LNCAP (cell line): ENCODE data around the gene B3GNT5.

Source experiments
- CTCF ChIP-seq: fragments of 450-650 bp; IDR thresholded peaks from 2 replicates; pipeline ENCODE4 v1.5.1; 2017; ENCODE audit warnings: mild to moderate bottlenecking

Gene B3GNT5

GRCh38 chr3:183270344-183270743 is 17.3 kb downstream of the B3GNT5 start:
- no peak for TF ChIP-seq CTCF

DNA sequence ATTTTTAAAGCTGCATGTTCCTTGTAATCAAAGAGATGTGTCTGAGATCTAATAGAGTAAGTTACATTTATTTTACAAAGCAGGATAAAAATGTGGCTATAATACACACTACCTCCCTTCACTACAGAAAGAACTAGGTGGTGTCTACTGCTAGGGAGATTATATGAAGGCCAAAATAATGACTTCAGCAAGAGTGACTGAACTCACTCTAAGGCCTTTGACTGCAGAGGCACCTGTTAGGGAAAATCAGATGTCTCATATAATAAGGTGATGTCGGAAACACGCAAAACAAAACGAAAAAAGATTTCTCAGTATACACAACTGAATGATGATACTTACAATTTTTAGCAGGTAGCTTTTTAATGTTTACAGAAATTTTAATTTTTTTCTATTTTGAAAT is 19.1 kb downstream of the B3GNT5 start:
- TF ChIP-seq CTCF, result no peak

GRCh38 chr3:183272791-183273190 is 19.7 kb downstream of the B3GNT5 start:
- no peak for TF ChIP-seq CTCF

DNA sequence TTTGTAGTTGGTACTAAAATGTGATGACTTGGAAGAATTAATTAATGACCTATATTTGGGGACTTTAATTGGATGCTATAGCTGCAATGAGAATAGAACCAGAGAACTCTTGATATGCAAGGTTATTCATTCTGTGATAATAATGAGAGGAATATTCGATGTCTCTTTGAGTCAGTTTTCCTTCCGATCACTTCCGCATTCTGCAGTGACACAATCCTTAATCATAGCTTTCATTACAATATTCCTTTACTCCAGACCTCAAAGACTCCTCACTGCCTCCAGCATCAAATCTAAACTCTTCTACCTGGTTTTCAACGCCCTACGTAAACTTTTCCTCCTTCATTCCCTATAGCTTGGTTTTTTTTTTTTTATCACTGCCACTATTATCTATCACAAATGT is 21.6 kb downstream of the B3GNT5 start:
- no peak for TF ChIP-seq CTCF

DNA sequence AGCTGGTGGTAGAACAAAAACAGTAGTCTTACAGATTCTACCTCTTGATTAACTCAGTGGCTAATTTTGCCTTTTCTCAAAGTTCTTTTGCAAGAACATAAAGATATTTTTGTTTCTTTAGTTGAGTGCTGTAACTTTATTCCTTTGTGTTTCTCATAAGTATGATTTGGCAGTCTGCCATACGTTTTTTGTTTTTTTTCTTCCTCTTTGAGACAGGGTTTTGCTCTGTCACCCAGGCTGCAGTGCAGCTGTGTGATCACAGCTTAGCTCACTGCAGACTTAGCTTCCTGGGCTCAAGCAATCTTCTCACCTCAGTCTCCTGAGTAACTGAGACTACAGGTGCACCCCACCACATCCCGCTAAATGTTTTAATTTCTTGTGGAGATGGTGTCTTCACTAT is 22.4 kb downstream of the B3GNT5 start:
- TF ChIP-seq CTCF, result no peak

- no peak for TF ChIP-seq CTCF
Measured at GRCh38 chr3:183275937-183276336, 22.9 kb downstream of the B3GNT5 start.

DNA sequence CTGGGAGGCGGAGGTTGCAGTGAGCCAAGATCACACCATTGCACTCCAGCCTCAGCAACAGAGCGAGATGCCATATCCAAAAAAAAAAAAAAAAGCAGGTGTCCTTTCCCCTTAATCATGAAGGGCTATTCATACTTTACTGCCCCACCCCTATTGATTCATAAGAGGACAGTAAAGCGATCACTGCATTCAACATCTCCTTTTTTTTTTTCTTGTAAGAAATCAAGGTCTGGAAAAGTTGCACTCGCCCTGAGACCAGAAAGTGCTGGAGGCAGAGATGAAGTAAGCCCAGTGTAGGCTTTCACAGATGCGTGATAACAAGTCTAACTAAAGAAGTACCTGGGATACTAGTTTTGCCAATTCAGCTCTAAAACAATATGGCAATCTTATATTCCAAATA is 24.2 kb downstream of the B3GNT5 start:
- no peak for TF ChIP-seq CTCF

DNA sequence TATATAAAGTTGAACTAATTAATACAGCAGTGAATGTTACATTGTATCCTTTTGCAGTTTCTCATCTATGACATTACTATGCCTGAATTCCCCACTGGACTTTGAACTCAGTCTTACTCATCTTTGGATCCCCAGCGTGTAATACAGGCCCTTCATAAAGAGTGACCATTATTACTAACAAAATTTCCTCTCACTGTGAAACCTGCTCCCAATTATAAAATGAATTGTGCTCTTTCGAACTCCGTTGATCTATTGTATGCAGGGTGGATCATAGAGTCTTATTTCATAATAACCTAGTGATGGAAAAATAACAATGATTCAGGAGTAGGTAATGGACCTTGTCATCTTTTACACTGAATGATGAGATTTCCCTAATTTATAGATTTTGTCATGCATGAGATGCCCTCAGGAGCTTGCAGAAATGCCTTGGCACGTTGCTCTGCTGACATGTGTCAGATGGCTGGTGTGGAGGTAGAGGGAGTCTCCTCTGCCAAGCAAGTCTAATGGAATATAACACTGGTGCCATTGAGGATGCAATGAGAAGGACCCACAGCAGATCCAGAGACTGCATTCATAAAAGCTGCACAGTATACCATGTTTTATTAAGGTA is 25.5 kb downstream of the B3GNT5 start:
- TF ChIP-seq CTCF, result no peak
